Measurements from ENCODE around the gene MCU. TPM values are rescaled to one million over a fixed set of nuclear protein-coding genes. Genes with fewer than 3 reads are reported as not detected.

MCU gene
- total RNA-seq, 1 donor, result 42.7 TPM

DNA sequence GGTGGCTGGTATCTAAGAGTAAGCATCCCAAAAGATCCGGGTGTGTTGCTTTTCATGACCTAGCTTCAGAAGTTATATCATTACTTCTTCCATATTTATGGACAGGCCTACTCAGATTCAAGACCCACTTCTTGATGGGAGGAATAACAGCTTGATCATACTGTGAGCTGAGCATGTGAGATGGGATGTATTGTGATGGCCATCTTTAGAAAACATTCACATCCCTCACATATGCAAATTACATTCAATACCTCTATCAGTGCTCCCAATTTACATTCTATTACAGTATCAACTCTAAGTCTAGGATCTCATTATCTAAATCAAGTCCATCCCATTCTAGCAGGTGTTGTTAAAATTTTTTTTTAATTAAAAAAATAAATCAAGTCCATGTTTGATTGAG is 101.8 kb downstream of the MCU start:
- Histone ChIP-seq H3K4me1 (ENCODE audit: insufficient read depth, low read length) (peaks cover 11% of the 10 kb centered on the region), H3K9me3 (ENCODE audit: low read depth, low read length) (no peaks in the 10 kb centered on the region), H3K4me2 (ENCODE audit: insufficient read depth, low read length) (no peak overlapping the region), H3K79me2 (ENCODE audit: insufficient read depth, low read length) (peaks cover 23% of the 10 kb centered on the region), H4K20me1 (ENCODE audit: insufficient read depth, low read length) (no peaks in the 10 kb centered on the region), H2AFZ (ENCODE audit: low read length) (no peak overlapping the region), H3K36me3 (ENCODE audit: insufficient read depth, low read length) (no peaks in the 10 kb centered on the region), H3K27me3 (ENCODE audit: insufficient read depth, low read length) (no peaks in the 10 kb centered on the region), H3K4me3 (ENCODE audit: insufficient read depth, low read length) (no peak overlapping the region), H3K27ac (ENCODE audit: low read depth, low read length) (no peak overlapping the region)
- TF ChIP-seq, protein P1, sequence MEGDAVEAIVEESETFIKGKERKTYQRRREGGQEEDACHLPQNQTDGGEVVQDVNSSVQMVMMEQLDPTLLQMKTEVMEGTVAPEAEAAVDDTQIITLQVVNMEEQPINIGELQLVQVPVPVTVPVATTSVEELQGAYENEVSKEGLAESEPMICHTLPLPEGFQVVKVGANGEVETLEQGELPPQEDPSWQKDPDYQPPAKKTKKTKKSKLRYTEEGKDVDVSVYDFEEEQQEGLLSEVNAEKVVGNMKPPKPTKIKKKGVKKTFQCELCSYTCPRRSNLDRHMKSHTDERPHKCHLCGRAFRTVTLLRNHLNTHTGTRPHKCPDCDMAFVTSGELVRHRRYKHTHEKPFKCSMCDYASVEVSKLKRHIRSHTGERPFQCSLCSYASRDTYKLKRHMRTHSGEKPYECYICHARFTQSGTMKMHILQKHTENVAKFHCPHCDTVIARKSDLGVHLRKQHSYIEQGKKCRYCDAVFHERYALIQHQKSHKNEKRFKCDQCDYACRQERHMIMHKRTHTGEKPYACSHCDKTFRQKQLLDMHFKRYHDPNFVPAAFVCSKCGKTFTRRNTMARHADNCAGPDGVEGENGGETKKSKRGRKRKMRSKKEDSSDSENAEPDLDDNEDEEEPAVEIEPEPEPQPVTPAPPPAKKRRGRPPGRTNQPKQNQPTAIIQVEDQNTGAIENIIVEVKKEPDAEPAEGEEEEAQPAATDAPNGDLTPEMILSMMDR (IDR thresholded peaks at IDR 0.05; ENCODE audit: extremely low read depth, low read depth, low read length), result no peak
- DNase-seq (ENCODE audit: insufficient read length, low spot score, missing footprints), result no peak

DNA sequence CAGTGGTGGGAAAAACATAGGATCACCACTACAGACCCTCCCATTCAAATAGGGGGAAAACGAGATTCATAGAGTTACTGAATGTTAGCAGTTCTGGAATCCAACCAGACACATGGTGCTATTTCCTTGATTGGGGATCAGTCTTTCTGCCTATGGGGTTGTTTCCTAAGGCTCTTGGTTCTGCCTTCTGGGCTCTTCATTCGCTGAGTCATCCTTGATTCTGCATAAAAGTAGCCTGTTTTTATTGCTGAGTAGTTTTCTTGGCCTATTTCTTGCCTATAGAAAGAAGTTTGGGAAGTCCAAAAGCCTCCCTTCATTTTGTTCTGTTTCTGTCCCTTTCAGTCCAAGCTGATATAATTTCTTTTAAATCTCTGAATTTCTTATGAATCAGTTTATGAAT is 102.3 kb downstream of the MCU start:
- Histone ChIP-seq H3K4me3 (ENCODE audit: insufficient read depth, low read length) (no peak overlapping the region), H3K4me1 (ENCODE audit: insufficient read depth, low read length) (peaks cover 11% of the 10 kb centered on the region), H3K79me2 (ENCODE audit: insufficient read depth, low read length) (peaks cover 21% of the 10 kb centered on the region), H3K36me3 (ENCODE audit: insufficient read depth, low read length) (no peaks in the 10 kb centered on the region), H3K9me3 (ENCODE audit: low read depth, low read length) (no peaks in the 10 kb centered on the region), H2AFZ (ENCODE audit: low read length) (no peak overlapping the region), H3K4me2 (ENCODE audit: insufficient read depth, low read length) (no peak overlapping the region), H3K27ac (ENCODE audit: low read depth, low read length) (no peak overlapping the region), H4K20me1 (ENCODE audit: insufficient read depth, low read length) (no peaks in the 10 kb centered on the region), H3K27me3 (ENCODE audit: insufficient read depth, low read length) (no peaks in the 10 kb centered on the region)
- TF ChIP-seq, protein P1 (IDR thresholded peaks at IDR 0.05; ENCODE audit: extremely low read depth, low read depth, low read length), result no peak
- DNase-seq (ENCODE audit: insufficient read length, low spot score, missing footprints), result peak; percentile 41

DNA sequence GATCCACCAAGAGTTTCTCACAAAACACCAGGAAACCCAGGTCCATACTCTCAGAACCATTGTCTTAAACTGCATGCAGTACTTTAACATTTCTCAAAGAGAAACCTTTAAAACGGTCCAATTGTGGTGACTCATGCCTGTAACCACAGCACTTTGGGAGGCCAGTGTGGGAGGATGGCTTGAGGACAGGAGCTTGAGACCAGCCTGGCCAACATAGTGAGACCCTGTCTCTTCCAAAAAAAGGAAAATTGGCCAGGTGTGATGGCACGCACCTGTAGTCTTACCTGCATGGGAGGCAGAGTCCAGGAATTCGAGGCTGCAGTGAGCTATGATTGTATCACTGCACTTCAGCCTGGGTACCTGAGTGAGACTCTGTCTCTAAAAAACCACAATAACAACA is 104.1 kb downstream of the MCU start:
- Histone ChIP-seq H3K79me2 (ENCODE audit: insufficient read depth, low read length) (peaks cover 21% of the 10 kb centered on the region), H3K27me3 (ENCODE audit: insufficient read depth, low read length) (no peaks in the 10 kb centered on the region), H3K4me3 (ENCODE audit: insufficient read depth, low read length) (no peak overlapping the region), H3K4me2 (ENCODE audit: insufficient read depth, low read length) (no peak overlapping the region), H4K20me1 (ENCODE audit: insufficient read depth, low read length) (no peaks in the 10 kb centered on the region), H3K27ac (ENCODE audit: low read depth, low read length) (no peak overlapping the region), H3K9me3 (ENCODE audit: low read depth, low read length) (no peaks in the 10 kb centered on the region), H2AFZ (ENCODE audit: low read length) (no peak overlapping the region), H3K4me1 (ENCODE audit: insufficient read depth, low read length) (peaks cover 11% of the 10 kb centered on the region), H3K36me3 (ENCODE audit: insufficient read depth, low read length) (no peaks in the 10 kb centered on the region)
- TF ChIP-seq, protein P1 (IDR thresholded peaks at IDR 0.05; ENCODE audit: extremely low read depth, low read depth, low read length), result no peak
- no peak for DNase-seq (ENCODE audit: insufficient read length, low spot score, missing footprints)

DNA sequence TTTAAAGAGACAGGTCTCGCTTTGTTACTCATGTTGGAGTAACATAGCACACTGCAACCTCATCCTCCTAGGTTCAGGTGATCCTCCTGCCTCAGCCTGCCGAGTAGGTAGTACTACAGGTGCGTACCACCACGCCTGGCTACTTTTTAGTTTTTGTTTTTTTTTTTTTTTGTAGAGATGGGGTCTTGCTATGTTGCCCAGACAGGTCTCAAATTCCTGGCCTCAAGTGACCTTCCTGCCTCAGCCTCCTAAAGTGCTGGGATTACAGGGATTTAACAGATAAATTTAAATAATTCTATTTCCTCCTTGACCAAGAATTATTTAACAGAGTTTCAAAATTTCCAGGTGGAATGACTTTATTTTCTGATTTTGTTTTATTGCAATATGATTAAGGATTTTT is 104.6 kb downstream of the MCU start:
- TF ChIP-seq, protein P1 (IDR thresholded peaks at IDR 0.05; ENCODE audit: extremely low read depth, low read depth, low read length), result no peak
- H3K79me2 ChIP-seq (ENCODE audit: insufficient read depth, low read length), result peaks cover 22% of the 10 kb centered on the region

More for the DNA sequence above, 104.6 kb downstream of the MCU start:
- H3K36me3 ChIP-seq (ENCODE audit: insufficient read depth, low read length), result no peaks in the 10 kb centered on the region
- no peaks in the 10 kb centered on the region for H3K27me3 ChIP-seq (ENCODE audit: insufficient read depth, low read length)
- H3K4me3 ChIP-seq (ENCODE audit: insufficient read depth, low read length), result no peak overlapping the region
- H3K9me3 ChIP-seq (ENCODE audit: low read depth, low read length), result no peaks in the 10 kb centered on the region
- peaks cover 11% of the 10 kb centered on the region for H3K4me1 ChIP-seq (ENCODE audit: insufficient read depth, low read length)
- no peak overlapping the region for H3K27ac ChIP-seq (ENCODE audit: low read depth, low read length)
- no peak for DNase-seq (ENCODE audit: insufficient read length, low spot score, missing footprints)
- H4K20me1 ChIP-seq (ENCODE audit: insufficient read depth, low read length), result no peaks in the 10 kb centered on the region
- H2AFZ ChIP-seq (ENCODE audit: low read length), result no peak overlapping the region
- no peak overlapping the region for H3K4me2 ChIP-seq (ENCODE audit: insufficient read depth, low read length)

Measured in osteoblast (primary cell).